Neural cell (in vitro differentiated cells): ENCODE measurements around the gene MAPT. TPM values are rescaled to one million over a fixed set of nuclear protein-coding genes. Genes with fewer than 3 reads are reported as not detected.

Source experiments
- H2AFZ ChIP-seq: fragments of 200-600, 300-800 bp; sonication (generic), shearing (Covaris generic); 2 replicates; pipeline ENCODE4 v1.6.0; 2014; ENCODE audit warnings: low read depth, mild to moderate bottlenecking, antibody characterized with exemption, low read length, moderate library complexity
- H3F3A ChIP-seq: fragments of 200-600 bp; shearing (Covaris generic); 2 replicates; pipeline ENCODE4 v1.6.1; 2016; ENCODE audit warnings: mild to moderate bottlenecking, moderate library complexity, mixed read lengths, antibody characterized with exemption, low read length; ENCODE audit not compliant: insufficient read depth, poor library complexity, severe bottlenecking
- H3K27ac ChIP-seq: fragments of 200-600, 300-800 bp; sonication (generic), shearing (Covaris generic); 2 replicates; pipeline ENCODE4 v1.5.1; 2014; ENCODE audit warnings: mild to moderate bottlenecking, low read length, moderate library complexity
- H3K27me3 ChIP-seq: fragments of 300-800, 200-600 bp; sonication (generic), shearing (Covaris generic); 2 replicates; pipeline ENCODE4 v1.6.0; 2014; ENCODE audit warnings: mild to moderate bottlenecking, low read depth, low read length, moderate library complexity; ENCODE audit not compliant: insufficient read depth
- H3K36me3 ChIP-seq: fragments of 300-800, 200-600 bp; sonication (generic), shearing (Covaris generic); 2 replicates; pipeline ENCODE4 v1.5.1; 2014; ENCODE audit warnings: mild to moderate bottlenecking, antibody characterized with exemption, low read length, moderate library complexity; ENCODE audit not compliant: insufficient read depth
- H3K4me2 ChIP-seq: fragments of 300-800, 200-600 bp; sonication (generic), shearing (Covaris generic); 2 replicates; pipeline ENCODE4 v1.6.0; 2014; ENCODE audit warnings: mild to moderate bottlenecking, low read length
- H3K4me3 ChIP-seq: fragments of 300-800, 200-600 bp; sonication (generic), shearing (Covaris generic); 2 replicates; pipeline ENCODE4 v1.5.1; 2014; ENCODE audit warnings: mild to moderate bottlenecking, low read length, moderate library complexity
- H3K79me2 ChIP-seq: fragments of 200-600 bp; shearing (Covaris generic); replicated peaks from 2 replicates; pipeline ENCODE4 v1.6.0; 2014; ENCODE audit warnings: mild to moderate bottlenecking, low read length, moderate library complexity; ENCODE audit not compliant: insufficient read depth
- H3K9ac ChIP-seq: fragments of 300-800, 200-600 bp; sonication (generic), shearing (Covaris generic); 2 replicates; pipeline ENCODE4 v1.6.1; 2016; ENCODE audit warnings: mild to moderate bottlenecking, low read length, mixed read lengths
- H3K9me2 ChIP-seq: fragments of 200-600 bp; shearing (Covaris generic); 2 replicates; pipeline ENCODE4 v1.6.1; 2016; ENCODE audit warnings: mild to moderate bottlenecking, low read length, mixed read lengths; ENCODE audit not compliant: insufficient read depth
- H3K9me3 ChIP-seq: fragments of 200-600, 300-800 bp; sonication (generic), shearing (Covaris generic); 2 replicates; pipeline ENCODE4 v1.6.1; 2016; ENCODE audit warnings: mild to moderate bottlenecking, mixed run types, low read length, moderate library complexity, mixed read lengths
- H4K20me1 ChIP-seq: fragments of 200-600 bp; shearing (Covaris generic); 2 replicates; pipeline ENCODE4 v1.6.1; 2016; ENCODE audit warnings: mild to moderate bottlenecking, mixed run types; ENCODE audit not compliant: insufficient read depth
- EP300 ChIP-seq: fragments of 450-650 bp; conservative IDR thresholded peaks from 2 replicates; pipeline ENCODE4 v1.6.1; 2014; ENCODE audit warnings: antibody characterized with exemption, mild to moderate bottlenecking, moderate library complexity; ENCODE audit not compliant: poor library complexity, severe bottlenecking
- EZH2 ChIP-seq: fragments of 200-600, 300-800 bp; shearing (Covaris generic), sonication (generic); IDR thresholded peaks from 2 replicates; pipeline ENCODE4 v1.6.1; 2014; ENCODE audit warnings: antibody characterized with exemption, low read length, borderline replicate concordance, mild to moderate bottlenecking; ENCODE audit not compliant: insufficient read depth, poor library complexity, severe bottlenecking
- MXI1 ChIP-seq: fragments of 450-650 bp; conservative IDR thresholded peaks from 2 replicates; pipeline ENCODE4 v1.6.1; 2014; ENCODE audit warnings: antibody characterized with exemption, mild to moderate bottlenecking; ENCODE audit not compliant: poor library complexity, severe bottlenecking
- POLR2AphosphoS5 ChIP-seq: IDR thresholded peaks from 2 replicates; pipeline ENCODE4 v1.6.1; 2012
- RAD21 ChIP-seq: fragments of 450-650 bp; conservative IDR thresholded peaks from 2 replicates; pipeline ENCODE4 v1.6.1; 2014; ENCODE audit warnings: antibody characterized with exemption, mild to moderate bottlenecking, moderate library complexity
- SMC3 ChIP-seq: fragments of 450-650 bp; conservative IDR thresholded peaks from 2 replicates; pipeline ENCODE4 v1.6.1; 2014; ENCODE audit warnings: antibody characterized with exemption, mild to moderate bottlenecking, moderate library complexity; ENCODE audit not compliant: poor library complexity
- TAF1 ChIP-seq: IDR thresholded peaks from 2 replicates; pipeline ENCODE4 v1.6.1; 2012; ENCODE audit warnings: low read depth
- polyA plus RNA-seq: library from polyadenylated mRNA; depleted of rRNA; stranded (reverse); fragments of >200 nt; gene quantifications from 2 replicates; pipeline ENCODE4 v1.2.3, GENCODE V29; 2014
- TF ChIP-seq, protein P1 (sequence below): IDR thresholded peaks from 2 replicates; pipeline ENCODE4 v1.6.1; 2012; ENCODE audit warnings: borderline replicate concordance
- TF ChIP-seq, protein P2 (sequence below): fragments of 450-650 bp; IDR thresholded peaks from 2 replicates; pipeline ENCODE4 v1.5.1; 2014; ENCODE audit warnings: antibody characterized with exemption, mild to moderate bottlenecking, moderate library complexity; ENCODE audit not compliant: poor library complexity, severe bottlenecking

The MAPT gene
- polyA plus RNA-seq, 1 donor from 2014 or later: 94.5 TPM

GRCh38 chr17:46061435-46061834 lies 167.1 kb downstream of the MAPT start:
- Histone ChIP-seq H3K4me2 (no peak overlapping the region), H3K9me3 (no peaks in the 10 kb centered on the region), H3F3A (no peaks in the 10 kb centered on the region), H2AFZ (no peak overlapping the region), H3K36me3 (peaks cover 8% of the 10 kb centered on the region), H3K79me2 (no peaks in the 10 kb centered on the region), H3K9ac (no peak overlapping the region), H3K27me3 (no peaks in the 10 kb centered on the region), H3K4me3 (no peak overlapping the region), H4K20me1 (no peaks in the 10 kb centered on the region), H3K9me2 (no peaks in the 10 kb centered on the region), H3K27ac (no peak overlapping the region)
- TF ChIP-seq RAD21: no peak
- TF ChIP-seq MXI1: no peak
- no peak for TF ChIP-seq SMC3
- TF ChIP-seq POLR2AphosphoS5: no peak
- TF ChIP-seq EP300: no peak
- TF ChIP-seq EZH2: no peak
- TF ChIP-seq, protein P1, sequence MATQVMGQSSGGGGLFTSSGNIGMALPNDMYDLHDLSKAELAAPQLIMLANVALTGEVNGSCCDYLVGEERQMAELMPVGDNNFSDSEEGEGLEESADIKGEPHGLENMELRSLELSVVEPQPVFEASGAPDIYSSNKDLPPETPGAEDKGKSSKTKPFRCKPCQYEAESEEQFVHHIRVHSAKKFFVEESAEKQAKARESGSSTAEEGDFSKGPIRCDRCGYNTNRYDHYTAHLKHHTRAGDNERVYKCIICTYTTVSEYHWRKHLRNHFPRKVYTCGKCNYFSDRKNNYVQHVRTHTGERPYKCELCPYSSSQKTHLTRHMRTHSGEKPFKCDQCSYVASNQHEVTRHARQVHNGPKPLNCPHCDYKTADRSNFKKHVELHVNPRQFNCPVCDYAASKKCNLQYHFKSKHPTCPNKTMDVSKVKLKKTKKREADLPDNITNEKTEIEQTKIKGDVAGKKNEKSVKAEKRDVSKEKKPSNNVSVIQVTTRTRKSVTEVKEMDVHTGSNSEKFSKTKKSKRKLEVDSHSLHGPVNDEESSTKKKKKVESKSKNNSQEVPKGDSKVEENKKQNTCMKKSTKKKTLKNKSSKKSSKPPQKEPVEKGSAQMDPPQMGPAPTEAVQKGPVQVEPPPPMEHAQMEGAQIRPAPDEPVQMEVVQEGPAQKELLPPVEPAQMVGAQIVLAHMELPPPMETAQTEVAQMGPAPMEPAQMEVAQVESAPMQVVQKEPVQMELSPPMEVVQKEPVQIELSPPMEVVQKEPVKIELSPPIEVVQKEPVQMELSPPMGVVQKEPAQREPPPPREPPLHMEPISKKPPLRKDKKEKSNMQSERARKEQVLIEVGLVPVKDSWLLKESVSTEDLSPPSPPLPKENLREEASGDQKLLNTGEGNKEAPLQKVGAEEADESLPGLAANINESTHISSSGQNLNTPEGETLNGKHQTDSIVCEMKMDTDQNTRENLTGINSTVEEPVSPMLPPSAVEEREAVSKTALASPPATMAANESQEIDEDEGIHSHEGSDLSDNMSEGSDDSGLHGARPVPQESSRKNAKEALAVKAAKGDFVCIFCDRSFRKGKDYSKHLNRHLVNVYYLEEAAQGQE: no peak
- TF ChIP-seq, protein P2, sequence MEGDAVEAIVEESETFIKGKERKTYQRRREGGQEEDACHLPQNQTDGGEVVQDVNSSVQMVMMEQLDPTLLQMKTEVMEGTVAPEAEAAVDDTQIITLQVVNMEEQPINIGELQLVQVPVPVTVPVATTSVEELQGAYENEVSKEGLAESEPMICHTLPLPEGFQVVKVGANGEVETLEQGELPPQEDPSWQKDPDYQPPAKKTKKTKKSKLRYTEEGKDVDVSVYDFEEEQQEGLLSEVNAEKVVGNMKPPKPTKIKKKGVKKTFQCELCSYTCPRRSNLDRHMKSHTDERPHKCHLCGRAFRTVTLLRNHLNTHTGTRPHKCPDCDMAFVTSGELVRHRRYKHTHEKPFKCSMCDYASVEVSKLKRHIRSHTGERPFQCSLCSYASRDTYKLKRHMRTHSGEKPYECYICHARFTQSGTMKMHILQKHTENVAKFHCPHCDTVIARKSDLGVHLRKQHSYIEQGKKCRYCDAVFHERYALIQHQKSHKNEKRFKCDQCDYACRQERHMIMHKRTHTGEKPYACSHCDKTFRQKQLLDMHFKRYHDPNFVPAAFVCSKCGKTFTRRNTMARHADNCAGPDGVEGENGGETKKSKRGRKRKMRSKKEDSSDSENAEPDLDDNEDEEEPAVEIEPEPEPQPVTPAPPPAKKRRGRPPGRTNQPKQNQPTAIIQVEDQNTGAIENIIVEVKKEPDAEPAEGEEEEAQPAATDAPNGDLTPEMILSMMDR: no peak
- TF ChIP-seq TAF1: no peak

- Histone ChIP-seq H3K9me2 (no peaks in the 10 kb centered on the region), H3K27me3 (no peaks in the 10 kb centered on the region), H3K9me3 (no peaks in the 10 kb centered on the region), H3K9ac (no peak overlapping the region), H3K27ac (no peak overlapping the region), H3F3A (no peaks in the 10 kb centered on the region), H3K79me2 (no peaks in the 10 kb centered on the region), H3K4me2 (no peak overlapping the region), H3K4me3 (no peak overlapping the region), H4K20me1 (no peaks in the 10 kb centered on the region), H2AFZ (no peak overlapping the region), H3K36me3 (peaks cover 9% of the 10 kb centered on the region)
- TF ChIP-seq EZH2 (no peak), MXI1 (no peak), TAF1 (no peak), RAD21 (no peak), POLR2AphosphoS5 (no peak), EP300 (no peak), SMC3 (no peak)
- TF ChIP-seq, protein P1: no peak
- TF ChIP-seq, protein P2: no peak
Measured at GRCh38 chr17:46063241-46063640, 168.9 kb downstream of the MAPT start.
